NAMALWA (cell line): ENCODE measurements around the gene ARID1B.
A peak's percentile ranks its signal among the peaks of the same experiment; 100 is the strongest.

Experiments used
- DNase-seq: peaks from one replicate; pipeline ENCODE4 v3.0.0-alpha.2; 2015; ENCODE audit warnings: low spot score

The ARID1B gene

GRCh38 chr6:156773935-156774852 is 3.0 kb upstream of the ARID1B start:
- no peak for DNase-seq

DNA sequence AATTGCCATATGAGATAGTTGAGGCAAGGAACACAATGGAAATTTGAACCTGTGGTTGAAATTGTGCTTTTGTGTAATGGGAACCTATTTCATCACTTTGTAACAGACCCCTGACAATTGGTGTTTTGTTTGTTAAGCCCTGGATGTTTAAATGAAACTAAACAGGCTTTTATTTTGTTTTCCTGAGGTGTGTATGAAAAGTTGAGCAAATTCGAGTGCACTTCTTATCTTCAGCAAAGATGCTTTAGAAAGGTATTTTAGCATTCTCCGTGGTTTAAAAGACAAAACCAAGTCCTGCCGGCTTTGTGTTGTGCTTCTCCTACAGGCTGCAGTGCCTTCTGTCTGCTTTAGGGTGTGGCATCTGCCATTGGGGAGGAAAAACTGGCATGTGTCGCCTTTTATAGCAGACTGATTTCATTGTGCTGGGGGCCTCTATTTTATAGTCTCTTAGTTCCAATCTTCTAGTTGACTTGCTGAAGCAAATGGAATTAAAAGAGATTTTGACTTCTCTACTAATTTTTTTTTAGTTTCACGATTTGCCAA is 2.2 kb upstream of the ARID1B start:
- no peak for DNase-seq

GRCh38 chr6:156775717-156776116 is 1.5 kb upstream of the ARID1B start:
- DNase-seq, result no peak

DNA sequence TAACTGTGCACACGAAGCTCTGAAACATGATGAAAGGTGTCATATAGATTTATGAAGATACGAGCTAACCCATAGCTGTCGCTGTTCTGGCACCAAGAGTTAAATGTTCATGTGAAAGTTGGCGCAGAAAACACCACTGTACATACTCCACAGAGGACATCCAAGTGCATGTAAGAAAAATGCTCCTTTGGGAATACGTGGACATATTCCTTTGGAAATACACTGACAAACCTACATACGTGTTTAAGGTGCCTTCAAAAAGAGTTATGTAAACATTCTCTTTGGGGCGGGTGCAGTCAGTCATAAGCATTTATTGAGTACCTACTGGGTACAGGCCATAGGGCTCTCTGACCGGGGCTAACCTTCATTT is 723 bp upstream of the ARID1B start:
- DNase-seq, result peak; percentile 79

GRCh38 chr6:156777577-156778453 is 637 bp downstream of the ARID1B start:
- DNase-seq, result peak; percentile 70

DNA sequence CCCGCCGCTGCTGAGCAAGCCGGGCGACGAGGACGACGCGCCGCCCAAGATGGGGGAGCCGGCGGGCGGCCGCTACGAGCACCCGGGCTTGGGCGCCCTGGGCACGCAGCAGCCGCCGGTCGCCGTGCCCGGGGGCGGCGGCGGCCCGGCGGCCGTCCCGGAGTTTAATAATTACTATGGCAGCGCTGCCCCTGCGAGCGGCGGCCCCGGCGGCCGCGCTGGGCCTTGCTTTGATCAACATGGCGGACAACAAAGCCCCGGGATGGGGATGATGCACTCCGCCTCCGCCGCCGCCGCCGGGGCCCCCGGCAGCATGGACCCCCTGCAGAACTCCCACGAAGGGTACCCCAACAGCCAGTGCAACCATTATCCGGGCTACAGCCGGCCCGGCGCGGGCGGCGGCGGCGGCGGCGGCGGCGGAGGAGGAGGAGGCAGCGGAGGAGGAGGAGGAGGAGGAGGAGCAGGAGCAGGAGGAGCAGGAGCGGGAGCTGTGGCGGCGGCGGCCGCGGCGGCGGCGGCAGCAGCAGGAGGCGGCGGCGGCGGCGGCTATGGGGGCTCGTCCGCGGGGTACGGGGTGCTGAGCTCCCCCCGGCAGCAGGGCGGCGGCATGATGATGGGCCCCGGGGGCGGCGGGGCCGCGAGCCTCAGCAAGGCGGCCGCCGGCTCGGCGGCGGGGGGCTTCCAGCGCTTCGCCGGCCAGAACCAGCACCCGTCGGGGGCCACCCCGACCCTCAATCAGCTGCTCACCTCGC is 1.5 kb downstream of the ARID1B start:
- peak; percentile 47 for DNase-seq

DNA sequence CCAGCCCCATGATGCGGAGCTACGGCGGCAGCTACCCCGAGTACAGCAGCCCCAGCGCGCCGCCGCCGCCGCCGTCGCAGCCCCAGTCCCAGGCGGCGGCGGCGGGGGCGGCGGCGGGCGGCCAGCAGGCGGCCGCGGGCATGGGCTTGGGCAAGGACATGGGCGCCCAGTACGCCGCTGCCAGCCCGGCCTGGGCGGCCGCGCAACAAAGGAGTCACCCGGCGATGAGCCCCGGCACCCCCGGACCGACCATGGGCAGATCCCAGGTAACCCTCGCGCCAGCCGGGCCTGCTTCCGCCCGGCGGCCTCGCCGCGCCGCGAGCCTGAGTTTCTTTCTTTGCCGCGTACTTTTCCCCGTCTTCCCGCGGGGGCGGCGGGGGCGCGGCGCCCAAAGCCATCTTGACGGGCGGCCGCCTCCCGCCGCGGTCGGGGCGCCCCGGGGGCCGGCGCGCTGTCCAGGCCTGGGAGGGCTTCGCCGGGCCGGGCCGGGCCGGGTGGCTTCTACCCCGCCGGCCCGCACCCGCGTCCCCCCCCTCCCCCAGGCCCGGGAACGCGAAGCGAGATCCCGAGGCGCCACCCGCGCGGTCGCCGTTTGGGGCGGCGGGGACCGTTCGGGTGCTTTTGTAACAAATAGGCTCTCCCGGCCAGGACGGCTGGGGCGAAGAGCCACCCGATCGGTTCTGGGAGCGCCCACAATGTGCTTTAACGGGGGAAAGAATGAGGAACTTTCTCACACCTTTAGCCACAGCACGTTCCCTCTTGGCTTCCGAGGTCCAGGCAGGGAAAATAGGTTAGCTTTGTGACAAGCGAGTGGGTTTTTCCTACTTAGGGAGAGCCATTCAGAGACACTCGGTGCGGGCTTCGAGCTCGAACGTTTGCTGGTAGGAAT is 2.3 kb downstream of the ARID1B start:
- DNase-seq, result peak; percentile 45

GRCh38 chr6:156780102-156780641 is 3.0 kb downstream of the ARID1B start:
- peak; percentile 94 for DNase-seq

- peak; percentile 41 for DNase-seq
Measured at GRCh38 chr6:156780962-156781853, 4.0 kb downstream of the ARID1B start.

DNA sequence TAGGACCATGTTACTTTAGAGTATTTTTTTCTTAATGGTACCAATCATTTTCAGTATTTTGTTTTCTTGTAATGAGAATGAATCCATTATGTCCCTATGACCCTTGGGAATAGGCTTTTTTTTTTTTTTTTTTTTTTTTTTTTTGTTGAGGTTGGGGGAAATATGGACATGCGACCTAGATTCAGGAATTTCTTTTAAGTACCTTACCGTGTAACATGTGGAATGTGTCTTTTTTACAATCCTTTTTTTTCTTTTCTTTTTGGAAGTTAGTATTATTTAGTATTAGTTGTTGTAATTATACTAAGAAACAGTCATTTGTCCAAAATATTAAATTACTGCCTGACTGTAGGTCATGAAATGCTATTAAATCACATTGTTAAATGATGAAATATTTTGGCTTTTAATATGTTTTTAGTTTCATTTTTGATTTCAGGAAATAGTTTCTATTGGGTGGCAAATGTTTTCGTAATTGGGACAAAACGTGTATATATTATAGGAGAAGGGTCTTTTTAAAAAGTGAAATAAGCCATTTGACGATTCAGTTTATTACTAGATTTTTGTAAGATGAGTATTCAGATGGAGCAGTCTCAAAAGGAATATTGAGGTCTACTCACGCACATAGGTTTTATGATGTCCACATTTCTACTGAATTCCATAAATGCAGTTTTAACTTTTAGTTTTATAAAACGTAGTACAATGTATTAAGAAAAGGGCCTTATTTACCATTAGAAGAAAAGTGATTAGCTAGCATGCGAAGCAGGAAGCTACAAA is 4.9 kb downstream of the ARID1B start:
- peak; percentile 47 for DNase-seq

DNA sequence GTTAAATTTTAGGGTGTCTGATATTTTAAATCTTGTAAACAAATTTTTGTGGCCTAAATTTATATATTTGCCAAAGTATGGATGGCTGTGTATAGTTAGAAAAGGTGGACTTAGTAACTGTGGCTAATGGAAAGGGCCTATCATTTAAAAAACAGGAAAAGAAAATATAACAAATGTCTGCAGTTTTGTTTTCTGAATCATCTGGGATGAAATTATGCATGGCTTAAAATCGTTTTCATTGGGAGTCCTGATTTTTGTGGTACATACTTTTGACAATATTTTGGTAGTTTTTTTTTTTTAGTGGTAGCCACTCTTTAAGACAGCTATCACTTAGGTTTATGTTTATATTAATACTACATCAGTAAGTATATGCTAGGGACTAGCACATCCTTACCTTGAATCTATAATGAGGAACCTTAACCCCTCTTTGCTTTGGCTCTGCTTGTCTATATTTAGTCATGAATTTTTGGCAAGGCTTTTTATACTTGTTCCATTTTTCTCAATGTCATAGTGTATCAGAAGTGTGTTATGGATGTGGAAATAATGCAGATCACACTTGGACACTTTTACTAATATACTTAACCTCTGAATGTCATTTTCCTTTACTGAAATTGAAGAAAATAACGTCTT is 5.6 kb downstream of the ARID1B start:
- peak; percentile 24 for DNase-seq

DNA sequence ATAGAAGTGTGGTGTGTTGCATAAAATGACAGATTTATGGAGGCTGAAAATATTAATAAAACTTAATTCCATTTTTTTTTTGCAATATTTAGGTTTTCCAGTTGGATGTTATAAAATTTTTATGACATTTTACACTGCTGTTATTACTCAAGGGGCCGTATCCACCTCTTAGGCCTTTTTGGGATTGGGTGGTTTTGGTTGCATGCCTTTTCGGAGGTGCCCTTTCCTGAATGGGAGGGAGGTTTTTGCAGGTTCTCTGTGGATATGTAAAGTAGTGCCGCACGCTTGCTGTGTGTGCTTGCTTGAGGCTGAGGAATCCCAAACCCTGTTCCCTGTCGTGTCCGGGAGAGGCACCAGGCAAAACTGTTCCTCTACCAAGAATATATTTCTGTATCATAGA is 6.8 kb downstream of the ARID1B start:
- no peak for DNase-seq

DNA sequence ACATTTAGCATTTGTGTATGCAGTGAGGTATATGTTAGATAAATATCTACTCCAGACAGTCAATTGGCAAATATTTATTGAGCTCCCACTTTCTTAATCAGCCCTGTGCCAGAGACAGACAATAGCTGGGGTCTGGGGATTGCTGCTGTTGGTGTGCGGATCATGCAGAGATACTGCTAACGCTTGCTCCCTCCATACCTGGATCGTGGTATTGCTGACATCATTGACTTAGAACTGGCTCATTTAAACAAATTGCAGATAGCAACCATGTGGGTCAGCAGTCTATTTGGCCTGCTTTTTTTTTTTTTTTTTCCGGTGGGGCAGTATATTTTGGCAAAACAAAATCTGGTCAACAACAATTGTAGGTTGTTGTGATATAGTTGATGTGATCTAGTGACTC is 9.5 kb downstream of the ARID1B start:
- no peak for DNase-seq

GRCh38 chr6:156787569-156788492 is 10.7 kb downstream of the ARID1B start:
- DNase-seq, result peak; percentile 56

GRCh38 chr6:156789081-156789943 is 12.1 kb downstream of the ARID1B start:
- DNase-seq, result no peak

DNA sequence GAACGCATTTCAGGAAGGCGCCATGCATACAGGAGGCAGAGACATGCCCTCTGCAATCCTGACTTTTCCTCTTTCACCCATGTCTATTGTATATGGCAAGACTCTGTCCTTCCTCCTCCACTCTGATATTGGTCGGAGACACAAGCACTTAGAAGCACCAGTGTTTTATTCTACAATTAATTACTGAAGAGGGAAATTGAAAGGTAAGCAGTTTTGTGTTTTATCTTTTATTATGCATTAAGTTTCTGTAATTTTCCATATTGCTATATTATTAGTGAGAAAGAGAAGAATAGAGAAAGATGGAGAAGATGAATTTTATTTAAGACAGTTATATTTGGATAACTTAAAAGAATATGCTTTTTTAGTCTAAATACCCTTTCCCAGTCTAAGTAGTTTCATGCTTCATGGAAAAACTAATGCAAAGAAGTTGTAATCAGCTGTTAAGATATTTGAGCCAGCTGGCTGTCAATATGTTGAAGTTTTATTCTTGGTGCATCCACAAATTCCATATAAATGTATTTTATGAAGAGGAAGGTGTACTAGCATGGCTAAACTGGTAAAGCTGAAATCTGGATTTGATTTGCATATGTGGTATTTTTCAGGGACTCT is 13.6 kb downstream of the ARID1B start:
- DNase-seq, result no peak
